Measurements from ENCODE around the gene NSMF.

NSMF gene

DNA sequence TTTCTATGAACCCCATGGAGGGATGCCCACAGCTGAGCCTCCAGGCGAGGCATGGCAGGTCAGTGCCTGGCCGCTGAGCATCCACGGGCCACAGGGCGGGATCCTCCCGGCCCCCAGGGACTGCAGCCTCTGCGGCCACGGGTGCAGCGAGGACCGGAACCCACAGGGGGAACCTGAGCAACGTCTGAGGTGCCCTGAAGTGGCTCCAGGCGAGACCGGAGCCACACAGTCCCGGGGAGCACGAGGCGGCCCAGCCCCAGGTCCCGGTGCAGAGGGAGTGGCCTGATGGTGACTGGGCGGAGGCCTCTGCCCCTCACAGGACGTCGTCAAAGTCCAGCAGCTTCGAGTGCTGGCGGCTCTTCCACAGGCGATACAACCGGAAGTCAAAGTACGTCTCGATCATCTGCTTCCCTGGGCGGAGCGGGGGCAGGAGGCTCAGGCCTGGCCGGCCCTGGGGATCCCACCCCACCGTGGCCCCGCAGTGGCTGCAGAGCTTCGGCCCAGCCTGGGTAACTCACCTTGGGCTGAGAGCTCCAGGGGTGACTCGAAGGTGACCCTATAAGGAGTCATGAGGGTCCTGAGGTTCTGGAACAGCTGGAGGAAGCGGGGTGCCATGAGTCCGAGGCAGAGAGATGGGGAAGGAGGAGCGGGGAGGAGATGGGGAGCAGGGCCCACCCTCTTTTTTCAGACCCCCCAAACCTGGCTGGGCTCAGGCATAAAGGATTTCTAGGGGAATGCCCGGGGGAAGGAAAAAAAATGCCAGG lies 9.9 kb downstream of the NSMF start:
- TF ChIP-seq, protein P1, sequence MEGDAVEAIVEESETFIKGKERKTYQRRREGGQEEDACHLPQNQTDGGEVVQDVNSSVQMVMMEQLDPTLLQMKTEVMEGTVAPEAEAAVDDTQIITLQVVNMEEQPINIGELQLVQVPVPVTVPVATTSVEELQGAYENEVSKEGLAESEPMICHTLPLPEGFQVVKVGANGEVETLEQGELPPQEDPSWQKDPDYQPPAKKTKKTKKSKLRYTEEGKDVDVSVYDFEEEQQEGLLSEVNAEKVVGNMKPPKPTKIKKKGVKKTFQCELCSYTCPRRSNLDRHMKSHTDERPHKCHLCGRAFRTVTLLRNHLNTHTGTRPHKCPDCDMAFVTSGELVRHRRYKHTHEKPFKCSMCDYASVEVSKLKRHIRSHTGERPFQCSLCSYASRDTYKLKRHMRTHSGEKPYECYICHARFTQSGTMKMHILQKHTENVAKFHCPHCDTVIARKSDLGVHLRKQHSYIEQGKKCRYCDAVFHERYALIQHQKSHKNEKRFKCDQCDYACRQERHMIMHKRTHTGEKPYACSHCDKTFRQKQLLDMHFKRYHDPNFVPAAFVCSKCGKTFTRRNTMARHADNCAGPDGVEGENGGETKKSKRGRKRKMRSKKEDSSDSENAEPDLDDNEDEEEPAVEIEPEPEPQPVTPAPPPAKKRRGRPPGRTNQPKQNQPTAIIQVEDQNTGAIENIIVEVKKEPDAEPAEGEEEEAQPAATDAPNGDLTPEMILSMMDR (conservative IDR thresholded peaks at IDR 0.05): no peak
- no peak overlapping the region for H3K27ac ChIP-seq

DNA sequence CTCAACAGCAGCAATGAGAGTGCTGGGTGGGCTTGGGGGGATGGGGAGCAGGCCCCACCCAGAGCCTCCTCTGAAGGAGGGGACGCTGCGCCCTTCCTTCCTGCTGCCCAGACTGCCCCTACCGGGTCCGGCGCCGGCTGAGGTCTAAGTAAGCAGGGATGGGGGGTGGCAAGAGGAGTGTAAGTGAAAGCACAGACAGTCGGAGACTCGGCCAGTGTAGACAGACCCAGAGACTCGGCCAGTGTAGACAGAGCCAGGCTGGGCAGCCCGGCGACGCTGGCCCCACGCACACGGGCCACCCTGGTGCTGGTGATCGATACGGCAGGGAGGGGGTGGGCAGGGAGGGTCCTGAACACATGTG lies 10.6 kb downstream of the NSMF start:
- no peak overlapping the region for H3K27ac ChIP-seq
- TF ChIP-seq, protein P1 (conservative IDR thresholded peaks at IDR 0.05): no peak

DNA sequence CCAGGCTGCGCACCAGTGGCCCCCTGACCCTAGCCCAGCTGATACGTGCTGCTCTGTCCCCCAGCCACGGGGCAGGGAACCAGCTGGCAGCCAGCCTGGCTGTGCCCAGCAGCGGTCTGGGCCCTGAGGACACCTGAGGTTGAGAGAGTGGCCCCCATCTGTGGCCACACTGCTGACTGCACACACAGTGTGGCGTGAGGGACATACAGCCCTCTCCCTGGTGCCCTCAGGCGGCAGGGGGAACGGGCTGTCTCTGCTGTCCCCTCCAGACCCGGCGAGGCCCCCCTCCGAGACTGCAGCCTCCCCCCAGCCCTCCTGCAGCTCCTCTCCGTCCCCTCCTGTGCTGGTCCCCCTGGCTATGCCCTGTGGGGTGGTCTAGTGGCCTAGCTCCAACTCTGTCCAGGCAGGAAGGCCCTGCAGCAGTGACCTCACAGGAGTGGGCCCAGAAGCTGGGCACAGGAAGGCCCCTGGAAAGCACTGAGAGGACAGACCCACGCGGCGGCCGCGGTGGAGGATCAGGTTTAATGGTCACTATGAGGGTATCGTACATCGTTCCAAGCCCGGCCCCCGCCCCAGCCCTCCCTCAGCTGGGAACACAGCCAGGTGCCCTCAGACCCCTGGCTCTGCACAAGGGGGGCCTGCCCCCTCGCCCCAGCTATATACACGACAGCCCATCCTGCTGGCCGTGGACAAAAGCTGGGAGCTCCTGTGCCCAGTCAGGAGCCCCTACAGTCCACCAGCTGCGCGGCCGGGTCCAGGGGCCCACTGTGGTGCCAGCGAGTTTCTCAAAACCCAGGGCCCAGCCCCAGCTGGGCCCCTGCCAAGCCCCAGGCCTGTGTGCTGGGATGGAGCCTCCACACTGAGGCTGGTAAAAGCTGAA lies 11.2 kb downstream of the NSMF start:
- TF ChIP-seq, protein P1 (conservative IDR thresholded peaks at IDR 0.05): no peak
- no peak overlapping the region for H3K27ac ChIP-seq

DNA sequence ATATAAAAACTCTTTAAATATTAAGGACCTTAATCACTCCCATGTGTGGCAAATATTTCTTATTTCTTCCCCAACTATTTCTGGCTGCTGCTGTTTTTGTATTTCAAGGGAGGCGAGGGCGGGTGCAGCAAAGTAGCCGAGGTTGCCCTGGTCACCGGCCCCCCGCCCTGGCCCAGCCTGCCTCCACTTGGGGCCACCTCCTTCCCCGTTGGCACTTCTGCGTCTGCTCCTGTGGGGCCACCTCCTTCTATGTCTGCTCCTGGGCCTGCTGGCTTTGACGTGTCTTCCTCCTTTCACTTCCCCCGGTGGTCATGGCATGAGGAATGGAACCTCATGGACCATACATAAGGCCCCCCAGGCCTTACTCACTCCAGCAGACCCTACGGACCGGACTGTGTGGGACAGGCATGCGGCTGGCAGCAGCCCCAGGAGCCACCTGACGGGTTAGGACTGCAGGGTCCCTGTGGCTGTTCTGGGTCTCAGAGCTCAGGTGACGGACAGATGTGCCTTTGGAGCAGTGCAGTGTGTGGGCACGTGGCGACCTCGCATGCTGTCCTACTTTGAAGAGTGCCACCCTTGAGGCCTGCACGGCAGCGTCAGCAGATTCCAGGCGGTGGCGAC lies 12.2 kb downstream of the NSMF start:
- H3K27ac ChIP-seq: no peak overlapping the region
- TF ChIP-seq, protein P1 (conservative IDR thresholded peaks at IDR 0.05): no peak

DNA sequence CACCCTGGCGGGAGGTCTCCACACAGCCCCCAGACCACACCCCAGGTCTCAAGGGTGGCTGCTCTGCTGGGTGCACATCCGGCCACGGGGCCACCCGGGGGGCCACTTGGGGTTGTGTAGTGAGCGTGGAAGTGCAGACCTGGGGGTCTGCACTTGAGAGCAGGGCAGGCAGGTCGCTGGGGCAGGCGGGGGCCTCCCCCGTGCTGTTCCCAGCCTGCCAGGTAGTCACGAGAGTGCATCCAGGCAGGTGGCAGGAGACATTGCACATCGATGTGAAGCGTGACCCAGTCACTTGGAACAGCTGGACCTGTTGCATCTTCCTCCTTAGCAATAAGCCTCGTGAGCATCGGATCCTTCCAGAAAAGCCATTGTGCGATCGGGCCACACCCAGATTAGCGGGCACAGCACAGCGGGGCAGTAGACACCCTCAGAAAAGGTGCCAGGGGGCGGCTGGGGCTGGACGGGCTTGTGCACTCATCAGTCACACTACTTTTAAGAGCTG lies 13.2 kb downstream of the NSMF start:
- H3K27ac ChIP-seq: no peak overlapping the region
- TF ChIP-seq, protein P1 (conservative IDR thresholded peaks at IDR 0.05): no peak

DNA sequence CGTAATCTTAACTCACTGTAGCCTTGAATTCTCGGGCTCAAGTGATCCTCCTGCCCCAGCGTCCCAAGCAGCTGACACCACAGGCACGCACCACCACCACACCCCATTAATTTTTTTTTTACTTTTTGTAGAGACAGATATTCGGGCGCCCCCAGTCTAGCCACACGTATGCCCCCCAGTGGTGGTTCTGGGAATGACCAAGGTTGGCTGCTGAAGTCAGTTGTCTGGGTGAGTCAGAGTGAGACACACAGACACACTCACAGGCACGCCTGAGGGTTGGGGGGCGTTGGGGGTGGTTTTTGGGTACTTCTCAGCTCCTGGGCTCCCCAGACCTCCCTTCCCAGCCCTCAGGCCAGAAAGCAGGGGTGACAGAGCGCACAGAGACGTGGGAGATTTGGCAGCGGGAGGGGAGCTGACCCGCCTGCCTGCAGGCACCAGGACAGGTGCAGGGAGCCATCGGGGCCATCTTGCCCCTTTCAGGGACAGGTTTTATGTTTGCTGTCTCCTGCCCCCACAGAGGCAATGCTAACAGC lies 13.8 kb downstream of the NSMF start:
- TF ChIP-seq, protein P1 (conservative IDR thresholded peaks at IDR 0.05): peak; percentile 92
- H3K27ac ChIP-seq: no peak overlapping the region

All from VCaP (cell line).